ENCODE data around the gene CES3.

CES3 gene

GRCh38 chr16:66916518-66916917 is 44.5 kb upstream of the CES3 start:
- no peak for DNase-seq (ENCODE audit: low read depth)
- TF ChIP-seq CTCF (IDR thresholded peaks at IDR 0.05; ENCODE audit: low read depth, low read length, missing control alignments), result no peak
- no peak overlapping the region for H3K4me3 ChIP-seq (ENCODE audit: low read depth, low read length)

GRCh38 chr16:66917741-66918140 is 43.3 kb upstream of the CES3 start:
- no peak for DNase-seq (ENCODE audit: low read depth)
- no peak for TF ChIP-seq CTCF (IDR thresholded peaks at IDR 0.05; ENCODE audit: low read depth, low read length, missing control alignments)
- no peak overlapping the region for H3K4me3 ChIP-seq (ENCODE audit: low read depth, low read length)

GRCh38 chr16:66918355-66918754 is 42.7 kb upstream of the CES3 start:
- no peak overlapping the region for H3K4me3 ChIP-seq (ENCODE audit: low read depth, low read length)
- no peak for TF ChIP-seq CTCF (IDR thresholded peaks at IDR 0.05; ENCODE audit: low read depth, low read length, missing control alignments)
- DNase-seq (ENCODE audit: low read depth), result no peak

GRCh38 chr16:66918803-66919568 is 42.1 kb upstream of the CES3 start, which contains the start of gene CDH16:
TSS of gene CDH16 (minus strand) at chr16:66918885. CDS start at chr16:66918065, 820 bp downstream.
- TF ChIP-seq CTCF (IDR thresholded peaks at IDR 0.05; ENCODE audit: low read depth, low read length, missing control alignments), result no peak
- H3K4me3 ChIP-seq (ENCODE audit: low read depth, low read length), result no peak within 1 kb of the TSS
- DNase-seq (ENCODE audit: low read depth), result no peak

GRCh38 chr16:66919569-66920298 is 41.3 kb upstream of the CES3 start:
- H3K4me3 ChIP-seq (ENCODE audit: low read depth, low read length), result no peak overlapping the region
- no peak for TF ChIP-seq CTCF (IDR thresholded peaks at IDR 0.05; ENCODE audit: low read depth, low read length, missing control alignments)
- DNase-seq (ENCODE audit: low read depth), result no peak

- no peak for DNase-seq (ENCODE audit: low read depth)
- no peak for TF ChIP-seq CTCF (IDR thresholded peaks at IDR 0.05; ENCODE audit: low read depth, low read length, missing control alignments)
- H3K4me3 ChIP-seq (ENCODE audit: low read depth, low read length), result no peak overlapping the region
These were observed 40.8 kb upstream of the CES3 start for GRCh38 chr16:66920299-66920590.

Data from GM12864 (cell line).